ENCODE measurements around the gene USP17L28.
"Not testable (repeated sequence)": the region's sequence is repeated elsewhere in the genome, so short reads cannot be mapped to it uniquely, and the experiment has no call there.

USP17L28 gene
- long read RNA-seq, donor 1, result 0 reads
- long read RNA-seq, donor 2, result 0 reads
- long read RNA-seq, donor 3, result 0 reads
- long read RNA-seq, donor 4, result 0 reads
- long read RNA-seq, donor 5, result 0 reads
- long read RNA-seq, donor 6, result 0 reads
- long read RNA-seq, donor 7, result 0 reads
- long read RNA-seq, donor 8, result 0 reads

GRCh38 chr4:9348593-9348992, at the start of gene USP17L28:
TSS of gene USP17L28 (plus strand) at chr4:9348893. CDS start at chr4:9348893, 0 bp downstream.
- not testable (repeated sequence) for DNase-seq

- not testable (repeated sequence) for DNase-seq
Measured at GRCh38 chr4:9324191-9324590, 24.5 kb upstream of the USP17L28 start.

- DNase-seq, result not testable (repeated sequence)
Measured at GRCh38 chr4:9324865-9325264, 23.8 kb upstream of the USP17L28 start, which contains the start of gene USP17L24. TSS of gene USP17L24 (plus strand) at chr4:9325165. CDS start at chr4:9325165, 0 bp downstream.

GRCh38 chr4:9329611-9330010, 19.1 kb upstream of the USP17L28 start, which contains the start of gene USP17L25:
TSS of gene USP17L25 (plus strand) at chr4:9329911. CDS start at chr4:9329911, 0 bp downstream.
- not testable (repeated sequence) for DNase-seq

- not testable (repeated sequence) for DNase-seq
Measured at GRCh38 chr4:9334358-9334757, 14.3 kb upstream of the USP17L28 start, which contains the start of gene USP17L26. TSS of gene USP17L26 (plus strand) at chr4:9334658. CDS start at chr4:9334658, 0 bp downstream.

GRCh38 chr4:9339103-9339502, 9.6 kb upstream of the USP17L28 start, which contains the start of gene USP17L5:
TSS of gene USP17L5 (plus strand) at chr4:9339403. CDS start at chr4:9339403, 0 bp downstream.
- not testable (repeated sequence) for DNase-seq

- DNase-seq, result not testable (repeated sequence)
Measured at GRCh38 chr4:9343848-9344247, 4.8 kb upstream of the USP17L28 start, which contains the start of gene USP17L27. TSS of gene USP17L27 (plus strand) at chr4:9344148. CDS start at chr4:9344148, 0 bp downstream.

- not testable (repeated sequence) for DNase-seq
Measured at GRCh38 chr4:9350866-9351265, 2.2 kb downstream of the USP17L28 start.

- DNase-seq, result not testable (repeated sequence)
Measured at GRCh38 chr4:9353338-9353737, 4.6 kb downstream of the USP17L28 start, which contains the start of gene USP17L29. TSS of gene USP17L29 (plus strand) at chr4:9353638. CDS start at chr4:9353638, 0 bp downstream.

GRCh38 chr4:9362829-9363228, 14.1 kb downstream of the USP17L28 start, which contains the start of gene USP17L30:
TSS of gene USP17L30 (plus strand) at chr4:9363129. CDS start at chr4:9363129, 0 bp downstream.
- DNase-seq, result not testable (repeated sequence)

- not testable (repeated sequence) for DNase-seq
Measured at GRCh38 chr4:9379881-9380280, 31.2 kb downstream of the USP17L28 start.

- DNase-seq, result peak; percentile 68
Measured at GRCh38 chr4:9381012-9381534, 32.4 kb downstream of the USP17L28 start.

- no peak for DNase-seq
Measured at GRCh38 chr4:9384126-9384525, 35.4 kb downstream of the USP17L28 start.

- not testable (repeated sequence) for DNase-seq
Measured at GRCh38 chr4:9389001-9389400, 40.3 kb downstream of the USP17L28 start.

All from right kidney (tissue), 9 donors.